Measurements from ENCODE around the gene FABP3.

DNA sequence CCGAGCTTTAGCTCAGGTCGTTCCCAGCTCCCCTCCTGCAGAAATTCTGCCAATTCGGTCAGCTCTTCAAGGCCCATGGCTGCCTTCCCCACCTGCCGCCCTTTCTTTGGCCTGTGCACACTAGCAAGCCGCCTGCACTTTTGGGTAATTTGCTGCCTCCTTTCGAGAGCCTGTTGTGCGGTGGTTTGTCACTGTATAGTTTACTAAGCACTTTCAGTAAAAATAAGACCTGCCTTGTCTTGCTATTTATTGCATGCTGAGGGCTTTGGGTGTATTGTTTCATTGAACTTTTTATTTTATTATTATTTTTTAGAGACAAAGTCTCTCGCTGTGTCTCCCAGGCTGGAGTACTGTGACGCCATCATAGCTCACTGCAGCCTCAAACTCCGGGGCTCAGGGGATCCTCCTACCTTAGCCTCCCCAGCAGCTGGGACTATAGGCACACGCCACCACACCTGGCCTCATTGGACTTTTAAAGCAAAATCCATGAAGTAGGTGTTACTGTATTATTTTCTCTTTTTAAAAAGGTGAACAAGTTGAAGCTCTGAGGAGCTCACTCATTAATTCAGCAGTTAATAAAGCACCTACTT is 1.1 kb upstream of the FABP3 start:
- TF ChIP-seq, protein P1, sequence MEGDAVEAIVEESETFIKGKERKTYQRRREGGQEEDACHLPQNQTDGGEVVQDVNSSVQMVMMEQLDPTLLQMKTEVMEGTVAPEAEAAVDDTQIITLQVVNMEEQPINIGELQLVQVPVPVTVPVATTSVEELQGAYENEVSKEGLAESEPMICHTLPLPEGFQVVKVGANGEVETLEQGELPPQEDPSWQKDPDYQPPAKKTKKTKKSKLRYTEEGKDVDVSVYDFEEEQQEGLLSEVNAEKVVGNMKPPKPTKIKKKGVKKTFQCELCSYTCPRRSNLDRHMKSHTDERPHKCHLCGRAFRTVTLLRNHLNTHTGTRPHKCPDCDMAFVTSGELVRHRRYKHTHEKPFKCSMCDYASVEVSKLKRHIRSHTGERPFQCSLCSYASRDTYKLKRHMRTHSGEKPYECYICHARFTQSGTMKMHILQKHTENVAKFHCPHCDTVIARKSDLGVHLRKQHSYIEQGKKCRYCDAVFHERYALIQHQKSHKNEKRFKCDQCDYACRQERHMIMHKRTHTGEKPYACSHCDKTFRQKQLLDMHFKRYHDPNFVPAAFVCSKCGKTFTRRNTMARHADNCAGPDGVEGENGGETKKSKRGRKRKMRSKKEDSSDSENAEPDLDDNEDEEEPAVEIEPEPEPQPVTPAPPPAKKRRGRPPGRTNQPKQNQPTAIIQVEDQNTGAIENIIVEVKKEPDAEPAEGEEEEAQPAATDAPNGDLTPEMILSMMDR (IDR thresholded peaks at IDR 0.05 in 4 of 5, conservative IDR thresholded peaks at IDR 0.05 in 1 of 5) = no peak
- no peak for TF ChIP-seq POLR2A (IDR thresholded peaks at IDR 0.05)
